HEK293 (cell line): ENCODE data around the gene SLC35E1.

Source experiments
- ATF2 ChIP-seq: fragments of 450-650 bp; formaldehyde crosslinking; IDR thresholded peaks from 2 replicates; pipeline ENCODE4 v1.5.1; 2016; ENCODE audit warnings: missing biosample characterization, missing genetic modification characterization, low read depth
- CTCF ChIP-seq: fragments of 450-650 bp; formaldehyde crosslinking; IDR thresholded peaks from 2 replicates; pipeline ENCODE4 v1.5.1; 2016; ENCODE audit warnings: missing biosample characterization, missing genetic modification characterization
- MZF1 ChIP-seq: fragments of 450-650 bp; formaldehyde crosslinking; IDR thresholded peaks from 2 replicates; pipeline ENCODE4 v1.5.1; 2017; ENCODE audit warnings: missing biosample characterization, missing genetic modification characterization, borderline replicate concordance
- PRDM1 ChIP-seq: fragments of 450-650 bp; formaldehyde crosslinking; IDR thresholded peaks from 2 replicates; pipeline ENCODE4; 2016; ENCODE audit warnings: missing biosample characterization, missing genetic modification characterization
- YY1 ChIP-seq: fragments of 450-650 bp; formaldehyde crosslinking; IDR thresholded peaks from 2 replicates; pipeline ENCODE4 v1.5.1; 2018; ENCODE audit warnings: missing biosample characterization, missing genetic modification characterization
- ZBTB8A ChIP-seq: fragments of 450-650 bp; formaldehyde crosslinking; IDR thresholded peaks from 2 replicates; pipeline ENCODE4 v1.5.1; 2016; ENCODE audit warnings: missing biosample characterization, missing genetic modification characterization
- ZFP3 ChIP-seq: fragments of 450-650 bp; formaldehyde crosslinking; IDR thresholded peaks from 2 replicates; pipeline ENCODE4 v1.5.1; 2016; ENCODE audit warnings: low read depth, missing biosample characterization, missing genetic modification characterization
- ZNF121 ChIP-seq: fragments of 450-650 bp; formaldehyde crosslinking; IDR thresholded peaks from 2 replicates; pipeline ENCODE4 v1.5.1; 2016; ENCODE audit warnings: missing biosample characterization, missing genetic modification characterization
- ZNF292 ChIP-seq: fragments of 450-650 bp; formaldehyde crosslinking; IDR thresholded peaks from 2 replicates; pipeline ENCODE4 v1.5.1; 2016; ENCODE audit warnings: low read depth, missing biosample characterization, missing genetic modification characterization, borderline replicate concordance
- ZNF362 ChIP-seq: fragments of 450-650 bp; formaldehyde crosslinking; IDR thresholded peaks from 2 replicates; pipeline ENCODE4 v1.5.1; 2016; ENCODE audit warnings: missing biosample characterization, missing genetic modification characterization
- ZNF449 ChIP-seq: fragments of 450-650 bp; formaldehyde crosslinking; IDR thresholded peaks from 2 replicates; pipeline ENCODE4 v1.5.1; 2017; ENCODE audit warnings: missing biosample characterization, mild to moderate bottlenecking, missing genetic modification characterization, moderate library complexity

DNA sequence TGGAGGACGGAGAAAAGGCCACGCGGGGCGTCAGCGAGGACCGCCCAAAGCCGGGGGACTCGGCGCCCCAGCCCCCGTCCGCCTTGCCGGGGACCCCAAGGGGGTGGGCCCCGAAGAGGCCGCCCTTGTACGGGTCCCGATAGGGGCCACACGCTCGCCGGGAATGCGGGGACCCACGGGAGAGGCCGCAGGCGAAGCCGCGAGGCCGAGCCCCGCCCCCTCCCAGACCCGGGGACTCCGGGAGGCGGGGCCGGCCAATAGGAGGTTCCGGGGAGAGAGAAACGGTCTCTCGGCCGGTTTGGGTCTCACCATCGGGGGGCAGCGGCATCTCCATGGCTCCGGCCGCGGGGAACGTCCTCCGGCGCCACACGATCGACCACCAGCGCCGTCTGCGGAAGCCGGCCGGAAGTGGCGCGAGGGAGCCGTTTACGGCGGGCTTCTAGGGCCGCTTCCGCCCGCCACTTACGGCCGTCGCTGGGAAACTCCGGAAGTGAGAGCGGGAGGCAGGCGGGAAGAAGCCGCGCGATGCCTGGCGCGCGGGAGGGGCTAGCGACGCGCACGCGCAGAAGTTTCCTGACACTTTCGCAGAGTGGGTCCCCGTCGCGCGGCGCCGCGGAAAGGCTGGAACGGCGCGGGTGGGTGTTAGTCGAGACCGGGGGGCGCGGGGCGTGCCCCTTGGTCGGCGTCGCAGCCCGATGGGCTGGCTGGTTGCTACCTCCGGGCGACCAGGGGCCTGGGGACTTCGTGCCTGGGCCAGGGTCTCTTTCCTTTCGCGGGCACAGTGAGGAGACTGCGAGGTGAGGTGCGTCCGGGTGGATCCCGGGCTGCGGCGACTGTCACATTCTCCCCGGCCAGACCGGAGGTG is 29.9 kb downstream of the SLC35E1 start, which contains the start of gene CHERP:
- no peak for TF ChIP-seq ATF2 (tag by site-specific recombination)
- TF ChIP-seq CTCF (tag by site-specific recombination): peak; percentile 17; the same call in 1 of the 2 replicates
- TF ChIP-seq PRDM1: no peak
- peak; percentile 19; the same call in 1 of the 2 replicates for TF ChIP-seq ZBTB8A (tag by site-specific recombination)
- TF ChIP-seq ZNF449 (tag by site-specific recombination): no peak
- no peak; the same call in 1 of the 2 replicates for TF ChIP-seq YY1 (tag by site-specific recombination)
- TF ChIP-seq ZNF292 (tag by site-specific recombination): no peak
- no peak for TF ChIP-seq ZNF362 (tag by site-specific recombination)
- TF ChIP-seq ZNF121 (tag by site-specific recombination): no peak
- TF ChIP-seq MZF1: no peak
- no peak for TF ChIP-seq ZFP3 (tag by site-specific recombination)
